BJ (cell line): ENCODE measurements around the gene PARP11. TPM values are rescaled to one million over a fixed set of nuclear protein-coding genes. Genes with fewer than 3 reads are reported as not detected.

Experiments
- CTCF ChIA-PET: fragments of 350-600 bp; formaldehyde crosslinking; extraction: SDS; loops from one replicate; lab custom pipeline; 2021; ENCODE audit warnings: antibody characterized with exemption, inconsistent platforms; lab: Yijun Ruan, JAX
- POLR2A ChIA-PET: fragments of 300-600 bp; sonication (Branson Sonifier 250); formaldehyde crosslinking; extraction: SDS; loops from one replicate; lab custom pipeline; 2021; ENCODE audit warnings: antibody characterized with exemption; lab: Charles Lee
- DNase-seq: peaks from one replicate; pipeline ENCODE4 v3.0.0-alpha.2; 2011; ENCODE audit warnings: low read depth
- H3K27me3 ChIP-seq: 2 replicates; pipeline ENCODE4 v1.6.0; 2011; ENCODE audit warnings: low read length; ENCODE audit not compliant: control insufficient read depth, insufficient read depth
- H3K36me3 ChIP-seq: 2 replicates; pipeline ENCODE4 v1.5.1; 2011; ENCODE audit warnings: low read length; ENCODE audit not compliant: control insufficient read depth, insufficient read depth
- H3K4me3 ChIP-seq: 2 replicates; pipeline ENCODE4 v1.5.1; 2011; ENCODE audit warnings: low read depth, mild to moderate bottlenecking, control low read depth, low read length
- CTCF ChIP-seq: IDR thresholded peaks from 2 replicates; pipeline ENCODE4 v1.5.1; 2011; ENCODE audit warnings: low read depth, mild to moderate bottlenecking, control low read depth, inconsistent platforms, low read length, moderate library complexity; ENCODE audit not compliant: insufficient read depth
- polyA plus RNA-seq: library from polyadenylated mRNA; depleted of rRNA; stranded (reverse); fragments of >200 nt; gene quantifications from 2 replicates; pipeline ENCODE4 v1.2.3, GENCODE V29; 2011

PARP11 gene
- polyA plus RNA-seq, 1 experiment: 3.4 TPM

GRCh38 chr12:3777206-3777809 is 95.9 kb downstream of the PARP11 start:
- Histone ChIP-seq H3K4me3 (no peak overlapping the region), H3K27me3 (peaks cover 4% of the 10 kb centered on the region; the same call in 1 of the 2 replicates), H3K36me3 (no peaks in the 10 kb centered on the region)
- CTCF ChIA-PET: interaction anchor here (0.6 to 9.6 kb wide), 23 partner anchors 12 to 518 kb away, joined by 3 to 134 read pairs (median 3); partner anchors contain the start of gene PRMT8
- POLR2A ChIA-PET: no interaction called here
- TF ChIP-seq CTCF: peak; percentile 78
- DNase-seq: no peak

GRCh38 chr12:3775385-3776035 is 97.7 kb downstream of the PARP11 start:
- POLR2A ChIA-PET: no interaction called here
- DNase-seq: no peak
- Histone ChIP-seq H3K27me3 (peaks cover 4% of the 10 kb centered on the region; the same call in 1 of the 2 replicates), H3K36me3 (no peaks in the 10 kb centered on the region), H3K4me3 (no peak overlapping the region)
- CTCF ChIA-PET: interaction anchor here (1.0 to 9.6 kb wide), 5 partner anchors 78 to 475 kb away, joined by 3 to 134 read pairs (median 7); no protein-coding TSS in a partner anchor
- TF ChIP-seq CTCF: no peak

- H3K36me3 ChIP-seq: no peaks in the 10 kb centered on the region
- CTCF ChIA-PET: interaction anchor here (1.0 to 9.6 kb wide), 5 partner anchors 114 to 472 kb away, joined by 3 to 134 read pairs (median 3); no protein-coding TSS in a partner anchor
- DNase-seq: no peak
Observed at GRCh38 chr12:3772380-3772779, 100.8 kb downstream of the PARP11 start.

GRCh38 chr12:3771853-3772252 is 101.3 kb downstream of the PARP11 start:
- ChIA-PET POLR2A (no interaction called here), CTCF (interaction anchor here (0.6 to 9.6 kb wide), 6 partner anchors 19 to 471 kb away, joined by 3 to 134 read pairs (median 3); partner anchors contain the start of gene CRACR2A)
- no peak for DNase-seq
- Histone ChIP-seq H3K36me3 (no peaks in the 10 kb centered on the region), H3K4me3 (no peak overlapping the region), H3K27me3 (peaks cover 4% of the 10 kb centered on the region; the same call in 1 of the 2 replicates)
- no peak for TF ChIP-seq CTCF

More at GRCh38 chr12:3772380-3772779, 100.8 kb downstream of the PARP11 start:
- no peak overlapping the region for H3K4me3 ChIP-seq
- TF ChIP-seq CTCF: no peak
- H3K27me3 ChIP-seq: peaks cover 4% of the 10 kb centered on the region; the same call in 1 of the 2 replicates
- POLR2A ChIA-PET: no interaction called here

GRCh38 chr12:3770891-3771290 is 102.3 kb downstream of the PARP11 start:
- ChIA-PET CTCF (interaction anchor here (0.8 to 9.6 kb wide), 3 partner anchors 88 to 470 kb away, joined by 3 to 134 read pairs (median 6); no protein-coding TSS in a partner anchor), POLR2A (no interaction called here)
- Histone ChIP-seq H3K27me3 (no peaks in the 10 kb centered on the region; the same call in 1 of the 2 replicates), H3K36me3 (no peaks in the 10 kb centered on the region), H3K4me3 (no peak overlapping the region)
- DNase-seq: no peak
- TF ChIP-seq CTCF: no peak
